DMS79 treated with DMSO at 0.1 percent for 48 hours (cell line): ENCODE results near the gene CRIP2.

Experiments used
- DNase-seq: peaks from one replicate; lab custom pipeline; 2025; lab: John Stamatoyannopoulos, UW

CRIP2 gene

DNA sequence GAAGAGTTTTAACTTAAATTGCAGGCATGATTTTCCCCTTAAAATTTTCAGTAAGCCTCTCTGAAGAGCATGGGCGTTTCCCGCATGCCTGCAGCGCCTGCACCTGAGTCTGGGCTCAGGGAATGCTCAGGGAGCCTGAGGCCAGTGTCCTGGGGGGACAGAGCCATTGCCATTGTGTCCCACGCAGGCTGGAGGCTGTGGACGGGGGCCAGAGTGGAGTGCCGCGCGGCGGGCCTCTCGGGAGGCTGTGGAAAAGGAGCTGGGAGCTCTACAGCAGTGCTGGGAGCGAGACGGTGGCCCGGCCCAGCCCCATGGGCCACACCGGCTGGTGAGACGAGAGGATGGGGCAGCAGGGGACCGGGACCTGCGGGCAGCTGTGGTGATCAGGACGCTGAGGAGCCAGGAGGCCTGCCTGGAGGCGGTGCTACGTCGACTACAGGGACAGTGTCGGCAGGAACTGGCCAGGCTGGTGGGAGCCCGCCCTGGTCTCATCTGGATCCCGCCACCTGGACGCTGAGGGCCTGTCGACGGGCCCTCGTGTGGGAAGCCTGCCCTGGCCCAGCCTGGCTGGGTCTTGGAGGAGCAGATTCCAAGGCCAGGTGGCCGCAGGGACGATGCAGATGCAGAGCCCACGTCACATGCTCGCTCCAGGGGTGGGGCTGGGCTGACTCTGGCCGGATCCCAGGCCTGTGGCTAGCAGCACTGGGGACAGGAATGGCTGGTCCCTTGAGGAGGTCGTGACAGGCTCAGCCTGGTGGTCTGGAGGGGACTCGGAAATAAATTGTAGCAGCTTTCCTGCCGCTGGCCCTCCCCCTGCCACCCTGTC, 24.0 kb downstream of the CRIP2 start:
- DNase-seq, result no peak

DNA sequence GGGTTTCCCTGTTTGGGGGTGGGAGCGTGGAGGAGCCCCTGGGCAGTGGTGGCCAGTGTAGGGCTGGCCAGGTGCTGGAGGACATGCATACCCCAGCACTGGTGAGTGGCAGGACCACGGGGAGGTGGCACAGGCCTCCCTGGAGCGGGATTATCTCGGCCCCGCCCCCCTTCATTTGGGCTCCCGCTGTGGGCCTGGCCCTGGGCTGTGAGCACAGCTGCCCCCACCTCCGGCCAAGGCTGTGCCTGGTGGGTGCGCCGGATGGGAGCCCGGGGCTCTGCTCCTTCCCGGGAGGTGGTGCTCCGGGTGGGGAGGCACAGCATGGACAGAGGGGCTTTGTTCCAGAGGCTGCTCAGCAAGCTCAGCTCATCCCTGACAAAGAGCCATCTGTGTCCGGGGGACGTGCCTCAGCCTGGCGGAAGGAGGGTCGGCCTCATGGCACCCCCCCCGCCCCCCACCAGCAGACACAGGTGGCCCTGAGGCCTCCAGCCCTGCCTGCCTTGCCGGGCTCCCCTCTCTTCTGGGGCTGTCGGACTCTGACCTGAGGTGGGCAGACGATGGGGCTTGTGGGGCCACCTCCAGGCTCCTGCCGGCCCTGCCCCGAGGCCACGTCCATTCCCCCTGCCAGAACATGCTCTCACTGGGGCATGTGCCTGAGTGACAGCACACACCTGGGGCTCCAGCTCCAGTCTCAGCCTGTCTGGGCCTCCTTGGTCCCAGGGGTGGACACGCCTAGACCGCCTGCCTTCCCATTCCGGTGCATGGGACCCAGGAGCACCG, 24.8 kb downstream of the CRIP2 start:
- no peak for DNase-seq

DNA sequence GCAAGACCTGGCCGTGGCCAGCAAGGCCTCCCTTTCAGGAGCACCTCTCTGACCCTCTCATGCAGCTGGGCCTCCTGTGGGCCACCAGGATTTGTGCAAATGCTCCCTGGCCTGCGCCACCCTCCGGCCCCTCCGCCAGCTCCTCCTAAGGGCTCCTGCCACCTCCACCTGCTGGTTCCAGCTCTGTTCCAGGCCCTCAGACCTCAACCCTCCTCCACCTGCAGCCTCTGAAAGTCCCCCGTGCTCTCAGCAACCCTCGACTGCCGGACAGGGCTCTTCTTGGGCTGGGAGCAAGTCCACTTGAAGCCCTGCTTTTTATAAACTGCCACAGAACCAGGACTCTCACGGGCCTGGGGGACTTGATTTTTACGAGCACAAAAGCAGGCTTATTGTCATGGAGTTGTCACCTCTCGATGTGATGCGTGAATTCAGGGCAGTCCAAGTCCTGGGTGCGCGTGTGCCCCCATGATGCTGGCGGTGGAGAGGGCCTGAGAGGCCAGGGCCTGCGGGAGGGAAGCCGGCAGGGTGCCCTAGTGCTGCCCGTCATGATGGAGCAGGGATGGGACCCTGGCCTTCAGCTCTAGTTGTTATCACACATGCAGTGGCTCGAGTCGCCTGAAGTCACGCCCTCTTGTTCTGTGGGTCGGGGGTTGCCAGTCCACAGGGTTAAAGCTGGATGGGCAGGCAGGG, 25.6 kb downstream of the CRIP2 start:
- DNase-seq, result no peak

DNA sequence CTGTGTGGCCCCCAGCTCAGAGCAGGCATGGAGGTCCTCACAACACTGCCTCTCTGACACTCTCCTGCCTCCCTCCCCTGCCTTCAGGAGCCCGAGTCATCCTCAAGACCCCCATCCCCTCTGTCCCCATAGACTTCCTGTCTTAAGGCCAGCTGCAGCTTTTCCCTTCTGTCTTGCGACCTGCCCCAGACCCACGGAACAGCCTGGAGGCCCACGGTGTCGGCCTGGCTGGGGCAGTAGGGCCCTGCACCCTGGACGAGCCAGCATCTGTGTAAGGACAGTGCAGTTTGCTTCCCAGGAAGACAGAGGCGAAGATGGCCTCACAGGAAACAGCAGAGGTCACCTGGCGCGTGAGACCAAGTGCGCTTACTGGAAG, 26.1 kb downstream of the CRIP2 start:
- DNase-seq, result no peak

DNA sequence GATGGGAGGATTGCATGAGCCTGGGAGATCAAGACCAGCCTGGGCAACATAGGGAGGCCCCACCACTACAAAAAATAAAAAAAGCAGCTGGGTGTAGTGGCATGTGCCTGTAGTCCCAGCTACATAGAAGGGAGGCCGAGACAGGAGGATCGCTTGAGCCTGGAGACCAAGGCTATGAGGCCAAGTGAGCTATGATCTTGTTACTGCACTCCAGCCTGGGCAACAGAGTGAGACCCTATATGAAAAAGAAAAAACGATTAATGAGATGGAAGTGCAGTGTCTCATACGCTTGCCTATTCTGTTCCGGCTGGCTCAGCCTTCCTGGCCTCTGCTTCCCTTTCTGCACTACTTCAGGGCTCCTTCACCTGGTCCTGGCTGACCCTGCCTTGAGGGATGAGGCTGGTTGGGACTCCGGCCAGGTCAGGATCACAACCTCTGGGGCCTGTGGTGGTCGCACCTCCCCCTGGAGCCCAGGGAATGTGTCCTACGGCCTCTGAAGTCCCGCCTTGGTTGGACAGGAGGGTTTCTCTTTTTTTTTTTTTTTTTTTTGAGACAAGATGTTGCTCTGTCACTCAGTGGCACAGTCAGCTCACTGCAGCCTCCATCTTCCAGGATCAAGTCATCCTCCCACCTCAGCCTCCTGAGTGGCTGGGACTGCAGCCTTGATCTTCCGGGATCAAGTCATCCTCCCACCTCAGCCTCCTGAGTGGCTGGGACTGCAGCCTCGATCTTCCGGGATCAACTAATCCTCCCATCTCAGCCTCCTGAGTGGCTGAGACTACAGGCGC, 27.1 kb downstream of the CRIP2 start:
- no peak for DNase-seq

DNA sequence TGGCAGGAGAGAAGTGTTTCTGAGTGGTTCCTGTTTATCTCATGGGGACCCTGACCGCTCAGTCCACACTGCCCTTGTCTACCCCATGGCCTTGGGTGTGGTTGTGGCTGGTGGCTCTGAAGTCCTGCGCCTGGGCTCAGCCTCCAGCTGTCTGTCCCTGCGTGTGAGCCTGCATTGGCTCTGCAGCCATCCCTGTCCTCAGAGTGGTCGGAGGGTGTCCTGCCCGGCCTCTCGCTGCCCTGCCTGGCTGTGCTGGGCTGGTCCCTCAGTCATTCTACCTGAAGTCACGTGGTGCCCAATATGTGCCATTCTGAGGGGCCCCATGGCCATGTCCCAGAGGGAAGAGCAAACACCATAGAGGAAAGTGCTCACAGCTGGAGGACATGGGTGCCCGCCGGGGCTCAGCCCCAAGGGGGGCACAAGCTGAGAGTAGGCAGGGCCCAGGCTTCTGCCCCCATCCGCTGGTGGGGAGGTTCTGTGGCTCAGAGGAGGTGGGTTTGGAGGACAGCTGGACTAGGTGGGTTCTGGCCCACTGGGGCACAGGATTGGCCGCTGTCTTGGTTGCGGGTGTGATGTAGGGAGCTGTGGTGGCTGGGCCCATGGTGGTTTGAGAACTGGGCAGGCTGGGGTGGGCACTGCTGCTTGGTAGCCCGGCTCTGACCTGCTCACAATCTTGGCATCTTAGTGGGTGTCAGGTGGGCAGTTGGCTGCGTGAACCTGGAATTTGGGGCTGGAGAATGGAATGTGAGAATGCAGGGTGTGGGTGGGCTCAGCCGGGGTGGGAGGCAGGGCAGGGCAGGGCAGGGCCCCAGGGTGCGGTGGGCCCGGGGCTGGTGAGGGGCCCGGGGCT, 28.1 kb downstream of the CRIP2 start:
- DNase-seq, result no peak

DNA sequence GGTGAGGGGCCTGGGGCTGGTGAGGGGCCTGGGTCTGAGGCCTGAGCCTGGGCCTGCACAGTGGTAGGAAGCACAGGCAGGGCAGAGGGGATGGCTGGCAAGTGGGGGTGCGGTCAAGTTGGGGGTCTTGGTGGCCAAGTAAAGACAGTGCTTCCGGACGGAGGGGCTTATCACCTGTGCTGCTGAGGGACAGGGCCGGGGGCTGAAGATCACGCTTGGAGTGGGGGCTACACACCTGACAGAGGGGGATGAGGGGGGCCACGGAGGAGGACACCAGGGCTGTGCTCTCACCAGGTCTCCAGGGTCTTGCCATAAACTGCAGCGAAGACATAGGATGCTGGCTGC, 28.6 kb downstream of the CRIP2 start:
- no peak for DNase-seq

DNA sequence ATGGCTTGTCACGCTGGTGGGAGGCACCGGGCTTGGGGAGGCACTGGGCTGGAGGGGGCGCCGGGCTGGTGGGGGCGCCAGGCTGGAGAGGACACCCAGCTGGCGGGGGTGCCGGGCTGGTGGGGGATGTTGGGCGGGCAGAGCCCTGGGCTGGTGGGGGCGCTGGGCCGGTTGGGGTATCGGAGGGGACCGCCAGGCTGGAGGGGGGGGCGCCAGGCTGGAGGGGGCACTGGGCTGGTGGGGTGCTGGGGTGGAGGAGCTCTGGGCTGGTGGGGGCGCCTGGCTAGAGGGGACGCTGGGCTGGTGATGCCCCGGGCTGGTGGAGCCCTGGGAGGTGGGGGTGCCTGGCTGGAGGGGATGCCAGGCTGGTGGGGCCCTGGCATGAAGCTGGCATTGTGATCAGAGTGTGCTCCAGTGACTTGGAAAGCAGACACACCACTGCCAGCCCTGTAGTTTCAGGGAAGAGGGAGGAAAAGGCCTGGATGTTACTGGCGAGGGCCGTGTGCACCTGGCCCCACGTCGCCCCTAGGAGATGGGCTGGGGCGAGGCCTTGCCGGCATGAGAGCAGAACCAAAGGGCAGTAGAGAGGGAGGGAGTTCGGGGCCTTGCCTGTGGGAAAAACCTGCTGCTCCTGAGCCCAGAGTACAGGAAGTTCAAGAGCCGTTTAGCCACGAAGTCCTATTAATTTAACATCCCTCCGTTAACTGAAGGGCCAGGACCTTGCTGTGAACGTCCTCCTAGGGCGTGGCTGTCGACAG, 29.5 kb downstream of the CRIP2 start:
- no peak for DNase-seq

DNA sequence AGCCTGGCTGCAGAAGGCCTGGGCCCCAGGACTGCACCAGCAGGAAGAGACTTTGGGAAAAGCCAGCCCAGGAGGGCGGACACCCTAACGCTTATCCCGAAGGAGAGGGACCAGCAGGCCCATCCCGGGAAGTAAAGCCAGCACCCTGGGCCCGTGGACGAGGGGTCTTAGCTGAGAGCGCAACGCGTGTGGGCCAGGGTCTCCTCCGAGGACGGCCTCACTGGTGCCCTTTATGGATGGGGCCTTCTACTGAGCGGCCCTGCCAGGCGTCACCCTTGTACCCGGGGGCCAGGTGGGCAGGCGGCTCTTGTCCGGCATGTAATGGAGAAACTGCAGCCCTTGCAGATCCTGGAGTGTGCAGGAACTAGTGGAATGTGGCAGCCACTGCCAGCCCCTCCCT, 30.5 kb downstream of the CRIP2 start:
- DNase-seq, result no peak

DNA sequence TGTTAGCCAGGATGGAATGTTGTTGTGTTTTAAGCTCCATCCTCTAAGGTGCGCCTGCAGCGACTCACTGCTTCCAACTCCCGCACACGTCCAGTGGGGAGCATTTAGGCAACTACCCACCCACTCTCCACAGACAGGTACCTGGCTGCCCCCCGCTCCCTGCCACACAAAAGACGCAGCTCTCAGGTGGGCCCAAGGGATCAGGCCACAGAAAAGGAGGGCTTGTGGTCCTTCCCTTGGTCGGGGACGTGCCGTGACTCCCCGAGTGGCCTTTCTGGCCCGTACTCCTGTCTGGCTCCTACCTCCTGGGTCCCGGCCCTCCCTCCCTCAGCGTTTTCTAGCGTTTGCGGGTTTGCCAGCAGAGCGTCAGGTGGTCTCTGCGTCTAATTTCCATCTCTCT, 32.6 kb downstream of the CRIP2 start:
- no peak for DNase-seq

DNA sequence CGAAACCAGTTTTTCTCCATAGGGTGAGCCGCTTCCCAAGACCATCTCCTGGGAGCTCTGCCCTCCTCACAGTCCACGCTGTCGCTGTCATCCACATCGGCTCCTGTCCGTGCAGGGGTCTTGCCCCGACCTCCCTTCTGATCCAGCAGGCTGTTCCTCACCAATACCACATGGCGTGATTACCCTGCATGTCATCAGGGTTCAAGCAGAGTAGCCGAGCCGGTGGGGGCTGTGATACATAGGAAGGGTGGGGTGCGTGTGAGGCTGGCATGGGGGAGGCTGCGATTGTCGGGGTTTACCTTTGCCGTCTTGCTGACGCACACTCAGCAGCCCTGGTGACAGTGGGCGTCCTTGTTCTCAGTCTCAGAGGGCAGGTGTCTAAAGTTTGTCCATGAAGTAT, 33.4 kb downstream of the CRIP2 start:
- no peak for DNase-seq

DNA sequence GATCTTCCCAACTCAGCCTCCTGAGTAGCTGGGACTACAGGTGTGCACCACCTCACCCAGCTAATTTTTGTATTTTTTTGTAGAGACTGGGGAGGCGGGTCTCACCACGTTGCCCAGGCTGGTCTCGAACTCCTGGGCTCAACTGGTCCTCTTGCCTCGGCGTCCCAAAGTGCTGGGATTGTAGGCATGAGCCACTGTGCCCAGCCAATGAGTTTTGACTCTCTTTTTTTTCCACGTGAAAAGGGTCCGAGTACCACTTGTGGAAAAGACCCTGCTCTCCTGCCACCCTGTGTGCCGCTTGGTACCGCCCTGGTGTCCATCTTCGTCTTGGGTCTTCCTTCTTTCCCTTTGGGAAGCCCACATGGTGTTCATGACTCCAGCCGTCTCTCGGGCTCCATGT, 34.0 kb downstream of the CRIP2 start:
- no peak for DNase-seq

DNA sequence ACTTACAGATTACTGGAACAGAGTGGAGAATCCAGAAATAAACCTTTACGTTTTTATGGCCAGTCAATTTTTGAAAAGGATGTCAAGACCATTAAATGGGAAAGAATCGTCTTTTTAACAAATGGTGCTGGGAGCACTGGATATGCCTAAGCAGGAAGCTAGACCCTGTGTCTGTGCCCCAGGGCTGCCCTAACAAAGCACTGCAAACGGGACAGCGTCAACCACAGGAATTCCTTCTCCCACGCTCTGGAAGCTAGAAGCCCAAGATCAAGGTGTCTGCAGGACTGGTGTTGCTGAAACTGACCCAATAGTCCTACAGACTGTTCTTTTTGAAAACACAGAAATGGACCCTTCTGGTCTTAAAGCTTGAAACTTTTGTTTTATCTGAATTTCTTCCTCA, 42.5 kb downstream of the CRIP2 start:
- DNase-seq, result no peak

DNA sequence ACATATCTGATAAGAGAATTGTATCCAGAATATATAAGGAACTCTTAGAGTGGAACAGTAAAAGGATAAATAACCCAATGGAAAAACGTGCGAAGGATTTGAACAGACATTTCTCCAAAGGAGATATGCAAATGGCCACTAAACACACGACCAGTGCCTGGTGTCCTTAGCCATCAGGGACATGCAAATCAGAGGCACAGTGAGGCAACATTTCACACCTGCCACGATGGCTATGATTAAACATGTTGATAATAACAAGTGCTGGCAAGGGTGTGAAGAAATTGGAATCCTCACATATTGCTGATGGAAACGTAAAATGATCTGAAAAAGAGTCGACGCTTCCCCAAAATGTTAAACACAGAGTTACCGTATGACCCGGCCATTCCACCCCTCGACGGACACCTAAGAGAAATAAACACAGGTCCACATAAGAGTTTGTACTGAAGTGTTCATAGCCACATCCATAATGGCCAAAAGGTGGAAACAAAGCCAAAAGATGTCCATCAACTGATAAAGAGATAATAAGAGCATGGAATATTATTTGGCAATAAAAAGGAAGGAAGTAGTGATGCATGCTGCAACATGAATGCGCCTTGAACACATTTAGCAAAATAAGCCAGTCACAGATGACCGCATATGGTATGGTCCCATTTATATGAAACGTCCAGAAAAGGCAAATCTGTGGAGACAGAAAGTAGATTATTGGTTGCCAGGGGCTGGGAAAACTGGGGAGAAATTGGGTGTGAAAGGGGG, 45.5 kb downstream of the CRIP2 start:
- no peak for DNase-seq

DNA sequence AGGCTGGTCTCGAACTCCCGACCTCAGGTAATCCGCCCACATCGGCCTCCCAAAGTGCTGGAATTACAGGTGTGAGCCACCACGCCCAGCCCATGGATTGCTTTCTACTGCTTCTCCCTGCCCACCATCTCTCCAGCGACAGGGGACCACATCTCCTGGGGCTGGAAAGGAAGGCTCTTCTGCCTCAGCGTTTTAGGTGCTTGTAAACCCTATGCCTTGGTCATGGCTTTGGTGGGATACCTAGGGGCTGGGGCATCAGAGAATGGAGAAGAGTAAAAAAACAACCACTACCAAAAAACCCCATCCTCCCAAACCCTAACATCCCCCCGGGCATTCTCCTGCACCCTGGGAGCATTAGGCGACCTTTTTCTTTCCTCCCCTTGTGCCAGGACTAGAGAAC, 50.7 kb downstream of the CRIP2 start:
- no peak for DNase-seq

DNA sequence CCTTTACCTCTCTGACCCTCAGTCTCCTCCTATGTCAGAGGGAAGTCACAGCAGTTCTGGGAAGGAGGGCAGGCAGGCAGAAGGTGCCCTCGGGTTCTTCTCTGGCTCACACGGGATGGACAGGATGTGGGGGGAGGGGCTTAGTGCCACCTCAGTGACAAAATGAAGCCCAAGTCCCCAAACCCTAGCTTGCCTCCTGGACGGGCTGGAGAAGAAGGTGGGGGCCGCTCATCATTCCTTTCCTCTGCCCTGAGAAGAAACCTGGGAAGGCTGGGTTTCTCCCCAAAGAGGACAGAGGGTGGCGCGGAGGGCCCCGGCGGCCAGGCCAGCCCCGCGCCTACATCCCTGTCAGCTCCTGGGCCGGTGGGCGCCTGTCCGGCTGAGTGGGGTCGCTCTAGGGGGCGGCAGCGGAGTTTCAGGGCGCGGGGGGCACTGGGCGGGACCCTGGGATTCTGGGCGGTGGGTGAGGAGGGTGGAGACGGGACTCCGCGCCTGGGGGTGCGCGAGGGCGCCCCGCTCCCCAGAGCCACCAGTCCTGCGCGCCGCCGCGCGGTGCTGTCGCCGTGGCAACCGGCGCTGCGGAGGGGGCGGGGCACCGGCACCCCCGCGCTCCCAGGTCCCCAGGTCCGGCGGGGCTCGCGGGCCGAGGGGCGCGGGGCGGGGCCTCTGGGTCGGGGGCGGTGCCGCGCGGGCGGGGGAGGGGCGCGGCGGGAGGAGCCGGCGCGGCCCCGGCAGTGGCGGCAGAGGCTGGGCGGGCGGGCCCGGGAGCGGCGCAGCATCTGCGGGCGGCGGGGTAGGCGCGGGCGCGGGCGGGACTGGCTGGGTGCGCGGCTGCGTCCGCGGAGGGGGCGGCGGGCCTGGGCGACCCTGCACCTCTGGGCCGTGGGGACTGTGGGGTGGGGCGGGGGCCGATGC, 51.5 kb downstream of the CRIP2 start, which contains the start of gene TMEM121:
TSS of gene TMEM121 (plus strand) at position 723 of the 915 bp plus-strand sequence. CDS start 2,252 bp downstream, outside the sequence.
- DNase-seq, result peak; percentile 16

DNA sequence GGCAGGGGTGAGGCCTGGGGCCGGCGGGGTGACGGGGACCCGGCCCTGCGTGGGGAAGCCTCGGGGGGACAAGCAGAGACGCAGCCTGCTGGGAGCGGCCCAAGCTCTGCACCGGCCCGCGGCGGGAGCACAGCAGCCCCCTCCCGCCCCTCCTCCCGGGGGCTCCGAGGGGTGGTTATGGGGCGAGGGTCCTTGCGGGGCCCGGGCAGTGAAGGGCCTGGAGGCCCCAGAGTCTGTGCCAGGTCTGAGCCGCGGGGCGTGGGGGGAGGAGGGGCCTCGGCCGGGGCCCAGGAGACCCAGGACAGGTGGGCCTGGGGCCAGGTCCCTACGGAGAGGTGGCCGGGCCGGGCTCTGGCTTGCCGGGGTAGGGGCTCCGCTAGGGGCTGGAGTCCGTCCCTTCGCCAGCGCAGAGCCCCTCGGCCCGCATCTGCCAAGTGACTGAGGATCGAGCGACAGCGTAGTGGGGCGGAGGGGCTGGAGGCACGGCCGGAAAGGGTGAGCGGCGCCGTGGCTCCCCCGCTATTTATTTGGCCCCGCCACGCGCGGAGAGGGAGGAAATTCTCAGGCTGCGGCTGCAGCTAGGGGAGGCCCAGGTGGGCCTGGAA, 52.3 kb downstream of the CRIP2 start:
- peak; percentile 13 for DNase-seq

DNA sequence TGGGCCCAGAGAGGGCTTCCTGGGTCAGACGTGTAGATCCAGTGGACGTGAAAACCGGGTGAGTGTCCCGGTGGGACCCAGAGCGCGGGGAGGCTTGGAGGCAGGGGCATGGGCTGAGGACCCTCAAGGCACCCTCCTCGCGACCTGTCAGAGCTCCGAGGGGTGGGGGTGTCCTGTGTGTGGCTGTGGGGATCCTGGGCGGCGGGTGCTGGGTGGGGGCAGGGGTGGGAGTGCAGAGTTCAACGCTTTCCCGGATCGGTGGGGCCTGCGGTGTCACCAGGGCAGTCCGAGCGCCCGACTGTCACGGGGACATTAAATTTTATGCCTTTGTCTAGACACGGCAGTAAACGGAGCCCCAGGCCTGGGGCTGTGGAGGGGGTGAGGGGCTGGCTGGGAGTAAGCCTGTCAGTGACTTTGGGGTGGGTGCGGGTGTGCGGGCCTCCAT, 52.8 kb downstream of the CRIP2 start:
- no peak for DNase-seq
